Measurements from ENCODE around the gene SYNPO2. TPM values are rescaled to one million over a fixed set of nuclear protein-coding genes. Genes with fewer than 3 reads are reported as not detected.

SYNPO2 gene
- total RNA-seq, 1 experiment from 2014 or later, result 0.93 TPM

- TF ChIP-seq REST (IDR thresholded peaks at IDR 0.05; ENCODE audit: low read depth) (no peak), MAX (IDR thresholded peaks at IDR 0.05) (no peak), JUND (IDR thresholded peaks at IDR 0.05) (no peak), ZBTB33 (IDR thresholded peaks at IDR 0.05; ENCODE audit: extremely low read depth, insufficient replicate concordance, low read length) (no peak), SRF (IDR thresholded peaks at IDR 0.05; ENCODE audit: low read depth) (no peak), EGR1 (IDR thresholded peaks at IDR 0.05; ENCODE audit: low read depth) (no peak), SIN3A (IDR thresholded peaks at IDR 0.05; ENCODE audit: low read depth) (no peak), POLR2AphosphoS5 (IDR thresholded peaks at IDR 0.05; ENCODE audit: low read depth, low read length) (no peak), ELF1 (IDR thresholded peaks at IDR 0.05; ENCODE audit: borderline replicate concordance, low read depth) (no peak), ATF3 (IDR thresholded peaks at IDR 0.05) (no peak), YY1 (IDR thresholded peaks at IDR 0.05; ENCODE audit: extremely low read depth, insufficient replicate concordance, low read depth, low read length) (no peak), EZH2phosphoT487 (IDR thresholded peaks at IDR 0.05; ENCODE audit: borderline replicate concordance) (no peak), EZH2 (IDR thresholded peaks at IDR 0.05) (no peak), SP1 (IDR thresholded peaks at IDR 0.05; ENCODE audit: low read depth) (no peak)
- H3K4me3 ChIP-seq (replicated peaks in 1 of 2; ENCODE audit: low read depth in 1 of 2, low read length in 2 of 2), result no peak overlapping the region
- no peaks in the 10 kb centered on the region for H3K36me3 ChIP-seq (ENCODE audit: control insufficient read depth in 1 of 2, insufficient read depth in 2 of 2, low read length in 2 of 2)
- POLR2A ChIA-PET, result no interaction called here
- ATAC-seq, result no peak
- no peak overlapping the region for H2AFZ ChIP-seq (ENCODE audit: low read depth, low read length, poor library complexity, severe bottlenecking)
- no peak overlapping the region for H3K27ac ChIP-seq (ENCODE audit: low read depth, low read length)
- DNase-seq (ENCODE audit: low read depth, low spot score), result no peak
- H3K79me2 ChIP-seq (ENCODE audit: insufficient read depth, low read length), result no peaks in the 10 kb centered on the region
- CTCF ChIA-PET, result no interaction called here
- no peaks in the 10 kb centered on the region for H3K9me3 ChIP-seq (ENCODE audit: control insufficient read depth in 1 of 2, insufficient read depth in 1 of 2, low read depth in 1 of 2, low read length in 2 of 2)
- intact Hi-C loops (cut with micrococcal nuclease), result no loop called here
- RAD21 ChIA-PET (ENCODE audit: low non-redundant PET in 1 of 2, low total read pairs in 2 of 2, uncharacterized antibody in 2 of 2, unreplicated experiment in 2 of 2), result no interaction called here
- no peaks in the 10 kb centered on the region for H4K20me1 ChIP-seq (ENCODE audit: insufficient read depth)
- no TSS peak for BruUV-seq (replicated peaks)
- H3K4me1 ChIP-seq (ENCODE audit: control insufficient read depth in 1 of 2, insufficient read depth in 2 of 2, low read length in 2 of 2), result no peaks in the 10 kb centered on the region
- no peak overlapping the region for H3K4me2 ChIP-seq (ENCODE audit: low read length)
- no peaks in the 10 kb centered on the region for H3K9me2 ChIP-seq (ENCODE audit: insufficient read depth)
- no peaks in the 10 kb centered on the region for H3K27me3 ChIP-seq (ENCODE audit: insufficient read depth, low read length)
- H3K9ac ChIP-seq (ENCODE audit: low read length), result no peak overlapping the region
Observed at GRCh38 chr4:118950929-118951570, 62.4 kb downstream of the SYNPO2 start.
